Medulla oblongata (tissue), 1 donor: Measurements from ENCODE around the gene RTN4R.

Experiments
- DNase-seq: peaks from one replicate; pipeline ENCODE4 v3.0.0-alpha.2; 2015; ENCODE audit errors: extremely low spot score

Gene RTN4R

DNA sequence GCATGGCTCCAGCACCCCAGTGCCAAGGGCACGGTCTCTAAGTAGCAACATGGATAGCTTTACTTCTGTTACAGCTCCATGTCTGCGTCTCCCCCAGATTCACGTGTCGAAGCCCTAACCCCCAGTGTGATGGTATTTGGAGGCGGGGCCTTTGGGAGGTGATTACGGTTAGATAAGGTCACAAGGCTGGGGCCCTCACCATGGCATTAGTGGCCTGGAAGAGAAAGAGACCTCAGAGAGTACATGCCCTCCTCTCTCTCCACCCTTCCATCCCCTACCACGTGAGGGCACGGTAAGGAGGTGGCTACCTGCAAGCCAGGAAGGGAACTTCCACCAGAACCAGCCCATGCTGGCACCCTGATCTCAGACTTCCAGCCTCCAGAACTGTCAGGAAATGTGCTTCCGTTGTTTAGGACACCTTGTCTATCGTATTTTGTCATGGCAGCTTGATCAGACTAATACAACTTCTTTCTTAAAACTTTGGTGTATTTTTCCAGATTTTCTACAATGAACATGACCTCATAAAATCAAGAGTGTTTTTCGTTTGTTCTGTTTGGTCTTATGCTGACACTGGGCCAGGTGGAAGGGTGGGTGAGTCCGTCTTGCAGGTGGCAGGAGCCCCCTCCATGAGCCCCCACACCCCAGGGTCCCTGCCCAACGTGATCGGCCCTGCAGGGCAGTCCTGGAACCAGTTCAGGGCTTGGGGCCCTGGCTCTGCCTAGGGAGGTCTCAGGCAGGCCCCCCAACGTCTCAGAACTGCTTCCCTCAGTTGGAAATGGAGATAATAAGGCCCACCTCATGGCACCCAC is 10.7 kb downstream of the RTN4R start:
- DNase-seq, result no peak

GRCh38 chr22:20256551-20257211 is 11.4 kb downstream of the RTN4R start:
- DNase-seq, result no peak

DNA sequence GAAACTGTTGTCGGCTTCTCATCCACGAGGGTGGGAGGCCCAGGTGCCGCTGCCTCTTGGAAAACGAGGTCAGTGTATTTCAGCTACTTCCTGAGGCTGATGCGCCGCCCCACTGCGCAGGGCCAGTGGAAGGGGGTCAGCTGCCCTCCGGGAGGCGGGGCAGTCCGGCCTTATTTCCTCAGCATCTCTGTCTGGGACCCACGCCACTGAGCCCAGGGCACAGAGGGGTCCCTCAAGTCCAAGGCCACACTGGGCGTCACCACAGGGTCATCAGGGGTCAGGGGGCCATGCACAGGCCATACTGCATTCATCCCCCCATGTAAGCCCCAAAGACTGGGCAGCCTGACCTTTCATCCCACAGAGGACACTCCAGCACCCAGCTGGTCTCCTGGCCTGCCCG is 12.1 kb downstream of the RTN4R start:
- DNase-seq, result no peak

DNA sequence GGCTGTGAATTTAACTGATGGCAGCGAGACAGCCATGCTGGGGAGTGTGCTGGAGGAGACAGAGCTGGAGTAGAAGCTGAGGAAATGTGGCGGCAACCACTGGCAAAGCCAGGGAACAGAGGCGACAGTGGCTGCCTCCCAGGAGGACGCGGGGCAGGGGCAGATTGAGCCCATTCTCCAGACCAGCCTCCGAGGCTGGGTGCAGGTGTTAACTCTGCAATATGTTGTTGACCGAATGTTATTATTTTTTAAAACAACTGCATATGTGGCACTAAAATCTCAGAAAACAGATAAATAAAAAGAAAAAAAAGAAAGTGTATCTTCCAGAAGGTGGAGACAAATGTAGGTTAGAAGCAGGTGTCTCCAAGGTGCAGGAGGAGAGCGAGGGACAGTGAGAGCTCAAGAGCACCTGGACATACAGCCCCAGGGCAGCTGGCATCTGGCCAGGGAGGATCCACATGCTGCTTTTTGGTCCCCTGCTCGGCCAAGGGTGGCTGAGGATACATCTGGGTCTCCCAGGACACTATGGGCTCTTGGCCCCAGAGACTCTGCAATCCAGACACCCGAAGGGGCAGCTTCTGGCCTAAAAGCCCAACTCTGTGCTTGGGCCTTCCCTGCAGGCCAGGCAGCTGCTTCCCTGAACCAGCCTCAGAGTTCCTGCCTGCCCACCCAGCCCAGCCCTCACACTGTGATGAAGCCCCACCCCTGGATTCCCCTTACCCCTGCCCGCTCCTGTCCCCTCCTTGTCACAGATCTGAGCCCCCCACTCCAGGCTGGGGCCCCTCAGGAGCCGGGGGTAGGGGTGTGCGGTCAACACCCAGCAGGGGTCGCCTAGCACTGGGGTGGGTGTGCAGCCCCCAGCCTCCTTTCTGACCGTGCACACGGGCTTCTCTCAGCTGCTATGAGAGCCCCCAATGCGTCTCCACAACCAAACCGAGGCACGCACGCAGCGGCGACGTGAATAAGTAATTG is 12.9 kb downstream of the RTN4R start:
- no peak for DNase-seq

DNA sequence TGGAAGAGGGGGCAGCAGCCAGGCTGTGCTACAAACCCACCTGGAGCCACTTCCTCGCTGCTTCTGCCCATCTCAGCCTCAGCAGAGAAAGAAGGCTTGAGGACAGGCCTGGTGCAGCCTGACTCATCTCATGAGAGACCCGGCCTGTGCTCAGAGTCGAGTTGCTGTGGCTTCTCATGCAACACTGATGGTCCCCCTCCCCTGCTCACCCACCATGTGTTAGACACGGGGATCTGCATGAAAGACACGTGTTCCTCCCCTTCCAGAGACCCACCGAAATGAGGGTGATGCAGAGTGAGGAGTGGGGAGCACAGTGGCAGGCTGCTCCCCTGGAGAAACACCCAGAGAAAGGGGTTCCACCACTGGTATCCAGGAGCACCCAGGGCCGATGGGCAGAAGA is 15.0 kb downstream of the RTN4R start:
- no peak for DNase-seq

- no peak for DNase-seq
Measured at GRCh38 chr22:20251981-20252380, 16.1 kb downstream of the RTN4R start.

GRCh38 chr22:20251491-20251890 is 16.6 kb downstream of the RTN4R start:
- no peak for DNase-seq

- peak; percentile 77 for DNase-seq
Measured at GRCh38 chr22:20249797-20250354, 18.2 kb downstream of the RTN4R start.

- no peak for DNase-seq
Measured at GRCh38 chr22:20248461-20248978, 19.6 kb downstream of the RTN4R start.

DNA sequence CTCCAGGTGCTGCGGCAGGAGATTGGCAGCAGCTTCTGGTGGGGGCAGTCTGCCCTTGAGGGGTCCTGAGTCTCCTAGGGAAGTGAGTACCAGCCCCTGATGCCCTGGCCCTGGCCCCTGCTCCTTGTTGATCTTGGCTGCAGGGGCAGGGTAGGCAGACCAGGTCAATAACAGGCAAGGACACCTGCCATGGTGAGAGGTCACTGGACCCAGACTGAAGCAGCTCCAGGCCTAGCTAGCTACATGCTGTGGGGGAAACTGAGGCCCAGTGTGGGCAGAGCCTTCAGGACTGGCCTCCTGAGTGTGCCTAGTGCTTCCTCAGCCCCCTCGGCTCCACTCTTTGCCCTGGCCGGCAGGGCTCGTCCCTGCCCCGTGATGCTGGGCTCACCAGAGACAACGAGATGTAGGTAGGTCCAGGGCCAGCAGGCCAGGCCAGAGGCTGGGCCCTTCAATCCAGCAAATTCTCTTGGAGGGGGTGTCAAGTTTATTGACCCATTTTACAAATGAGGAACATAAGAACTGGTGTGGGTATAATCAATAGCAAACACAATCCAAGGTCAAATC is 20.4 kb downstream of the RTN4R start:
- DNase-seq, result no peak

GRCh38 chr22:20247010-20247505 is 21.1 kb downstream of the RTN4R start:
- DNase-seq, result no peak

DNA sequence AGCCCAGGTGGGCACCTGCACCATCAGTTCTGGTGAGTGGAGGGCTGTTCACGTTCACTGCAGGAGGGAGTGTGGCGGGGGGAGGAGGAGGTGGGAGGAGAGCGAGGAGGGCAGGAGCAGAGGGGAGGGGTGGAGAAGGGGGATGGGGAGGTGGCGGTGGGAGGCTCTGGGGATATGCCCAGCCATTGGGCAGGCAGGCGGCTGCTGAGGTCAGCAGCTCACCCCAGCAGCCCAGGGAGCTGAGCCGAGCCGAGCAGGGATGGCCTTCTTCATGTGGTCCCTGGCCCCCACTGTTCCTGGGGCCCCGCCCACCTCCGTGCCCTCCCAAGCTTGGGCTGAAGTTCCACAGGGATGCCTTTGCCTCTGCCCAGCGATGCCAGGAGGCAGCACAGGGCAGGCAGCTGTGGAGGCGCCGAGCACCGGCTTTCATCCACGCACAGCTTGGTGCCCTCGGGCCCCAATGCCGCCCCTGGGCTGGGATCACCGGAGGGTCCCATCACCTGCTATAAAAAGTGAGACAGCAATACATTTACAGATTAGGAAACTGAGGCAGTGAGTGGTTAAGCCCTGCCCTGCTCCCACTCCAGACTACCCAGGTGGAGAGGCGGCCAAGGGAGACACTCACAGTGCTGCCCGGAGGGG is 21.6 kb downstream of the RTN4R start:
- peak; percentile 18 for DNase-seq

DNA sequence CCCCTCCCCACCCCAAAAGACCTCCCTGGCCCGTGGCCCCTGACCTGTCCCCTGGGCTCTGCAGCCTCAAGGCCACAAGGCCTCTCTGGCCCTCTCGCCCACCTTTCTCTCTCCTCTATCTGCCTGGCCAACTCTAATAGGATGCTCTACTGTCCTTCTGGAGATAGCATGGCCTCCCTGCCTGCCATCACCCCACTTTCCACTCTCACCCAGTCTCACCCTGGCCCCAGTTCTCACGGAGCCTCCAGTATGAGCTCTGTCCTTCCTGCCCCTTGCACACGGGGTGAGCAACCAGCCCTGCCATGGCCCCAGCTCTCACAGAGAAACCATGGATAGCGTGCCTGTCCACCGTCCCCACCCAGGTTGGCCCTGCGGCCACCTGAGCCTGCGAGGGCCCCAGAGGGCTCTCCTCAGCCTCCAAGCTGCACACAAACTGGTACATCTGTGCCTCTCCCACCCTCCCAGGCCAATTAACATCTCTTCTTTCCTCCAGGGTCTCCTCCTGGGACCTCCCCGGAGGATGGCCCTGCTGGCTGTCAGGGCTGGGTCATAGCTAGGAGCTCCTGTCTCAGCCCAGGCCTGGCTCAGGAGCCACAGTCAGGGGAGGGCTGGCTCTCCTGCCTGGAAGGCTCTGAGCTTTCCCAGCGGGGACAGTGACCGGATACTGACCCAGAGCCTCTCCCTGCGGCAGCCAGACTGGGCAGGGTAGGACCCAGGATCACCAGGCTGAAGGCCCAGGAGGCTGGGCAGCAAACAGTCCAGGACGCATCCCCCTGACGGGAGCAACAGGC is 22.3 kb downstream of the RTN4R start:
- DNase-seq, result no peak

GRCh38 chr22:20244691-20245576 is 23.2 kb downstream of the RTN4R start:
- DNase-seq, result no peak

DNA sequence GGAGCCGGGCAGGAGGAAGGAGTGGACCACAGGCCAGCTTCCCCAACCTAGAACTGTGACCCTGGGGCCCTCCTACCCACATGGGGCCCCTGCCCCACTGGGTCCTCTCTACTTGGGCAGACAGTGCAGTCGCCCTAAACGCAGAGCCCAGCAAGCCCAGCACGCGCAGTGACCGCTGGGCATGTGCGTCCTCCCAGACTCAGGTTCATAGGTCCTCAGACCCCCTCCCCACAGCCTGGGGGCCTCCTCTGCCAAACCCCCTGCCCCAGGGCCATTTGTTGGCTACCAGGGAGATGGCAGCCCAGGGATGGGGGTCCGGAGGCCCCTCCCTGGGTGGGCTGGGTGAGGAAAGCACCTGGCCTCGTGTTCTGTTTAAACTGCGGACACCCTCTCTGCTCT is 23.9 kb downstream of the RTN4R start:
- no peak for DNase-seq

DNA sequence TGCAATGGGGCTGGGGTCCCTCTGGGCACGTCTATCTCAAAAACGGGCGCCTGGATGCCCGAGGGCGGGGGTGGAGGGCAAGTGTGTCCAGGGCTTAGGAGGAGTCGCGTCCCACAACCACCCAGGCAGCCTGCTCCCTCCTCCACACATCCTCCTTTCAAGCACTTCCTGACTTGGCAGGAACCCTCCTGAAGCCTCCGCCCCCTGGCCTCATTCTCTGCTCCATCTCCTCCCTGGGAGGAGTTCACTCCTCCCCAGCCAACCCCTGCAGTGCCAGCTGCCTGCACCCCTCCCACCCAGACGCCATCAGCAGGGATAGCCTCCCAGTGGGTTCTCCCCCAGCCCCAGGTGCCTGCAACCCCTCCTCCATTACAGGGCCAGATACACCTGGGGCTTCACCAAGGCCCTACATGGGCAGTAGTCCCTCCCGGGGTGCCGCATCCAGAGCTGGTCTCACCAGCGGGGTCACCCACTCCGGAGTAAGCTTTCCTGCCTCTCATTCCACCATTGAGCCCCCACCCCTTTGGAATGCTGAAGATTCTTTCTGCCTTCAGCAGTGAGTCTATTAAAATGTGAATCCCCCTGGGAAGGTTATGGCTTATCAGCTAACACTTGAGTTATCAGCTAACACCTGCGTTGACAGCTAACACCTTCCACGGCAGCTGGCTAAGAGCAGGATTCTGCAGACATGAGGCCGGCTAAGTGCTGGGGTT is 24.4 kb downstream of the RTN4R start:
- DNase-seq, result peak; percentile 69

DNA sequence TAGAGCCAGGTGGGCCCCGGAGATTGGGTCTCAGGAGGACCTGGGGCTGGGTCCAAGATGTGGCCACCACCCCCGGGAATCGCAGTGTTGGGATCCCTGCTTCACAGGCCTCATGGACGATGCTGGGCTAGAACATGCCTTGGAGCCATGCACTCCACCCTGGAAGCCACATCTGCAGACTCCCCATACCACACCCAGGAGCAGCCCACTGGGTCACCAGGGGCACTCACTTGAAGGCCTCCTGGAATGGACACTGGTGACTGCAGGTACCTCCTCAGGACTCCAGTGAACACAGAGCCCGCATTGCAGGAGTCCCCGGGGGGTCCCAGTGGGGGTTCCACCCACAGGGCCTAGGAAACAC is 25.0 kb downstream of the RTN4R start:
- DNase-seq, result no peak
